ENCODE results near the gene OPN4.

GRCh38 chr10:86648704-86649427 lies 5.5 kb upstream of the OPN4 start:
- TF ChIP-seq CTCF (IDR thresholded peaks at IDR 0.05) (no peak), POLR2A (IDR thresholded peaks at IDR 0.05) (no peak)
